Panc1 (cell line): ENCODE measurements around the gene DTNBP1. TPM values are rescaled to one million over a fixed set of nuclear protein-coding genes. Genes with fewer than 3 reads are reported as not detected.

Experiments used
- ATAC-seq: fragments of 200-7000 bp; cut with Tn5 transposase; 2 replicates; pipeline ENCODE4 v1.9.1; 2020; ENCODE audit warnings: mild to moderate bottlenecking, moderate library complexity
- BruUV-seq: library from RNA; stranded (reverse); fragments of 400-500 nt; replicated peaks from 2 replicates; lab custom pipeline; 2021; lab: Mats Ljungman, UMichigan
- CTCF ChIA-PET: fragments of 300-600 bp; sonication (Branson Sonifier 250); formaldehyde crosslinking; loops from one replicate; lab custom pipeline; 2022; ENCODE audit warnings: antibody characterized with exemption; lab: Charles Lee
- POLR2A ChIA-PET: fragments of 300-600 bp; sonication (Branson Sonifier 250); formaldehyde crosslinking; loops from one replicate; lab custom pipeline; 2022; ENCODE audit warnings: antibody characterized with exemption; lab: Charles Lee
- DNase-seq: peaks from one replicate; pipeline ENCODE4 v3.0.0-alpha.2; 2010; ENCODE audit warnings: low read depth, low spot score
- H3K27ac ChIP-seq: 2 replicates; pipeline ENCODE4 v1.5.1; 2011; ENCODE audit warnings: mild to moderate bottlenecking, low read length, inconsistent platforms
- H3K27me3 ChIP-seq: fragments of 200-500 bp; sonication (Bioruptor generic); 2 replicates; pipeline ENCODE4 v1.6.0; 2014; ENCODE audit warnings: low read length, inconsistent platforms; ENCODE audit not compliant: control insufficient read depth, insufficient read depth
- H3K36me3 ChIP-seq: fragments of 200-500 bp; sonication (Bioruptor generic); 2 replicates; pipeline ENCODE4 v1.5.1; 2014; ENCODE audit warnings: inconsistent platforms, mild to moderate bottlenecking, low read length, moderate library complexity; ENCODE audit not compliant: control insufficient read depth, insufficient read depth
- H3K4me1 ChIP-seq: 2 replicates; pipeline ENCODE4 v1.5.1; 2011; ENCODE audit warnings: inconsistent platforms, mild to moderate bottlenecking, low read length, moderate library complexity; ENCODE audit not compliant: control insufficient read depth, insufficient read depth
- H3K4me3 ChIP-seq, 2 experiments: 2 replicates each; pipeline ENCODE4 v1.5.1; 2011 to 2012; ENCODE audit warnings: low read depth in 2 of 2, low read length in 2 of 2, mild to moderate bottlenecking in 2 of 2, inconsistent platforms in 1 of 2, moderate library complexity in 1 of 2
- H3K9me3 ChIP-seq: fragments of 200-500 bp; sonication (Bioruptor generic); 2 replicates; pipeline ENCODE4 v1.5.1; 2014; ENCODE audit warnings: low read depth, mild to moderate bottlenecking, inconsistent platforms, low read length, moderate library complexity; ENCODE audit not compliant: control insufficient read depth, insufficient read depth
- POLR2AphosphoS5 ChIP-seq: IDR thresholded peaks from 2 replicates; pipeline ENCODE4 v1.6.1; 2012; ENCODE audit warnings: mild to moderate bottlenecking, low read depth, low read length, moderate library complexity
- REST ChIP-seq, 2 experiments: IDR thresholded peaks; 2 replicates each; pipeline ENCODE4 v1.6.1; 2011 to 2012; ENCODE audit warnings: low read depth in 2 of 2, control low read depth in 1 of 2, low read length in 1 of 2, mild to moderate bottlenecking in 1 of 2, moderate library complexity in 1 of 2; ENCODE audit not compliant: insufficient read depth in 1 of 2
- SIN3A ChIP-seq: IDR thresholded peaks from 2 replicates; pipeline ENCODE4 v1.6.1; 2012; ENCODE audit warnings: low read depth, mild to moderate bottlenecking, low read length, moderate library complexity, borderline replicate concordance; ENCODE audit not compliant: insufficient read depth
- TCF7L2 ChIP-seq: IDR thresholded peaks from 2 replicates; pipeline ENCODE4 v1.6.1; 2011; ENCODE audit warnings: mild to moderate bottlenecking, low read depth, low read length, inconsistent platforms
- in situ Hi-C: cut with HindIII; loops from 2 replicates; pipeline ENCODE4 v1.10.0; 2016; ENCODE audit warnings: low sequenced_read_pairs, low pct_unique_long_range_greater_than_20kb
- intact Hi-C: fragments of 100-400 bp; cut with micrococcal nuclease; formaldehyde crosslinking; loops from one replicate; pipeline ENCODE4 v1.10.0; 2022; ENCODE audit not compliant: unreplicated experiment
- total RNA-seq: library from RNA; stranded (reverse); gene quantifications from one replicate; pipeline ENCODE4 v1.2.1, GENCODE V29; 2021; ENCODE audit not compliant: unreplicated experiment
- TF ChIP-seq, protein P1 (sequence below): fragments of 450-650 bp; IDR thresholded peaks from 2 replicates; pipeline ENCODE4 v1.5.1; 2017; ENCODE audit warnings: mild to moderate bottlenecking

The DTNBP1 gene
- total RNA-seq, 1 experiment from 2014 or later: 29.3 TPM

DNA sequence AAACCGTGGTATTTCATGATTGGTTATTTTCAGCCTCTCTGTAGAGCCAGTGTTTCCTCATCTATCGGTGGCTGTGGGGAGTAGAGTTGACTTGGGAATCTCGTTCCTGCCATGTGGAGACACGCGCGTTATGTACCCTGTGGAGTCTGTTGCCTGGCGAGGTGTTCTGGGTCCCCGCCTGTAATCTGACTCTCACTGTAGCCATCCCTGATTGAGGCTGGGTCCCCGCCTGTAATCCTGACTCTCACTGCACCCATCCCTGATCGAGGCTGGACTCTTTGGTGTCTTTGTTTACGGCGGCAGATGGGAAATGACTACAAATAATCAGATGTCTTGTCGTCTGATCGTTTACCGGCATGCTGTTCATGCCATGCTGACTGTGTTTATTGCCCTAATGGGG lies 153.9 kb downstream of the DTNBP1 start:
- H3K9me3 ChIP-seq: no peaks in the 10 kb centered on the region
- in situ Hi-C loops (no loop called here), intact Hi-C loops (no loop called here)
- POLR2A ChIA-PET: no interaction called here
- no TSS peak for BruUV-seq
- CTCF ChIA-PET: no interaction called here
- H3K27ac ChIP-seq: no peak overlapping the region
- H3K36me3 ChIP-seq: no peaks in the 10 kb centered on the region
- no peak overlapping the region for H3K4me3 ChIP-seq
- TF ChIP-seq SIN3A (no peak), TCF7L2 (no peak)
- ATAC-seq (no peak), DNase-seq (no peak)
- H3K4me1 ChIP-seq: no peaks in the 10 kb centered on the region
- H3K27me3 ChIP-seq: no peaks in the 10 kb centered on the region

GRCh38 chr6:15508441-15508871 lies 154.4 kb downstream of the DTNBP1 start:
- Histone ChIP-seq H3K4me1 (no peaks in the 10 kb centered on the region), H3K9me3 (no peaks in the 10 kb centered on the region), H3K27ac (no peak overlapping the region), H3K36me3 (no peaks in the 10 kb centered on the region), H3K27me3 (no peaks in the 10 kb centered on the region), H3K4me3 (no peak overlapping the region)
- in situ Hi-C loops: no loop called here
- intact Hi-C loops: no loop called here
- DNase-seq (no peak), ATAC-seq (no peak)
- POLR2A ChIA-PET: no interaction called here
- BruUV-seq: no TSS peak
- CTCF ChIA-PET: no interaction called here
- TF ChIP-seq, protein P1, sequence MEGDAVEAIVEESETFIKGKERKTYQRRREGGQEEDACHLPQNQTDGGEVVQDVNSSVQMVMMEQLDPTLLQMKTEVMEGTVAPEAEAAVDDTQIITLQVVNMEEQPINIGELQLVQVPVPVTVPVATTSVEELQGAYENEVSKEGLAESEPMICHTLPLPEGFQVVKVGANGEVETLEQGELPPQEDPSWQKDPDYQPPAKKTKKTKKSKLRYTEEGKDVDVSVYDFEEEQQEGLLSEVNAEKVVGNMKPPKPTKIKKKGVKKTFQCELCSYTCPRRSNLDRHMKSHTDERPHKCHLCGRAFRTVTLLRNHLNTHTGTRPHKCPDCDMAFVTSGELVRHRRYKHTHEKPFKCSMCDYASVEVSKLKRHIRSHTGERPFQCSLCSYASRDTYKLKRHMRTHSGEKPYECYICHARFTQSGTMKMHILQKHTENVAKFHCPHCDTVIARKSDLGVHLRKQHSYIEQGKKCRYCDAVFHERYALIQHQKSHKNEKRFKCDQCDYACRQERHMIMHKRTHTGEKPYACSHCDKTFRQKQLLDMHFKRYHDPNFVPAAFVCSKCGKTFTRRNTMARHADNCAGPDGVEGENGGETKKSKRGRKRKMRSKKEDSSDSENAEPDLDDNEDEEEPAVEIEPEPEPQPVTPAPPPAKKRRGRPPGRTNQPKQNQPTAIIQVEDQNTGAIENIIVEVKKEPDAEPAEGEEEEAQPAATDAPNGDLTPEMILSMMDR: no peak

GRCh38 chr6:15507746-15508145 lies 155.1 kb downstream of the DTNBP1 start:
- no TSS peak for BruUV-seq
- ChIA-PET CTCF (no interaction called here), POLR2A (interaction anchor here (0.6 kb wide), 1 partner anchor 27 kb away, joined by 3 read pairs; no protein-coding TSS in a partner anchor)
- H3K9me3 ChIP-seq: no peaks in the 10 kb centered on the region
- intact Hi-C loops (no loop called here), in situ Hi-C loops (no loop called here)
- no peak overlapping the region for H3K27ac ChIP-seq
- no peaks in the 10 kb centered on the region for H3K36me3 ChIP-seq
- no peak overlapping the region for H3K4me3 ChIP-seq
- H3K4me1 ChIP-seq: no peaks in the 10 kb centered on the region
- DNase-seq (no peak), ATAC-seq (no peak)
- no peaks in the 10 kb centered on the region for H3K27me3 ChIP-seq
- no peak for TF ChIP-seq REST (IDR thresholded peaks at IDR 0.05; ENCODE audit: insufficient read depth in 1 of 2, low read depth in 2 of 2, low read length in 1 of 2)
- no peak for TF ChIP-seq POLR2AphosphoS5
- no peak for TF ChIP-seq TCF7L2
- TF ChIP-seq, protein P1: no peak
- no peak for TF ChIP-seq SIN3A
